GM18873 (cell line): ENCODE results near the gene CAPZA1.
A peak's percentile ranks its signal among the peaks of the same experiment; 100 is the strongest.
"Not testable (repeated sequence)": the region's sequence is repeated elsewhere in the genome, so short reads cannot be mapped to it uniquely, and the experiment has no call there.

Experiments
- ATAC-seq: cut with Tn5 transposase; IDR thresholded peaks from one replicate; pipeline ENCODE4 v1.9.1; 2021; ENCODE audit warnings: mild to moderate bottlenecking, moderate library complexity, moderate number of reproducible peaks; ENCODE audit not compliant: unreplicated experiment, low FRiP score

Gene CAPZA1

GRCh38 chr1:112619518-112620376, at the start of gene CAPZA1:
Gene CAPZA1, plus strand, starts transcription at chr1:112619832. Its CDS starts 13 bp downstream, at chr1:112619845.
- ATAC-seq: peak; percentile 78

DNA sequence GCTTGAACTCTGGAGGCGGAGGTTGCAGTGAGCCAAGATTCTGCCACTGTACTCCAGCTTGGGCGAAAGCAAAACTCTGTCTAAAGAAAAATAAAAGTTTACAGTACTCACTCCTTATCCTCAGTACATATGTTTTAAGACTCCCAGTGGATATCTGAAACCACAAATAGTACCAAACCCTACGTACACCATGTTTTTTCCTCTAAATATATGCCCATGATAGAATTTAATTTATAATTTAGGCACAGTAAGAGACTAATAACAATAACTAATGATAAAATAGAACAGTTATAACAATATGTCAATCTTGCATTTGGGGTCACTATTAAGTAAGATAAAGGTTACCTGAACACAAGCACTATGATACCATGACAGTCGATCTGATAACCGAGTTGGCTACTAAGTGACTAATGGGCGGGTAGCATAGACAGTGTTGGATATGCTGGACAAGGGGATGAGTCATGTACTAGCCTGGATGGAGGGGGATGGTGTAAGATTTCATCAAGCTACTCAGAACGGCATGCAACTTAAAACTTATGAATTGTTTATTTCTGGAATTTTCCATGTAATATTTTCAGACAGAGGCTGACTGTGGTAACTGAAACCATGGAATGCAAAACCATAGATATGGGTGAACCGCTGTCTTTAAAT, 44.4 kb upstream of the CAPZA1 start:
- ATAC-seq: no peak

DNA sequence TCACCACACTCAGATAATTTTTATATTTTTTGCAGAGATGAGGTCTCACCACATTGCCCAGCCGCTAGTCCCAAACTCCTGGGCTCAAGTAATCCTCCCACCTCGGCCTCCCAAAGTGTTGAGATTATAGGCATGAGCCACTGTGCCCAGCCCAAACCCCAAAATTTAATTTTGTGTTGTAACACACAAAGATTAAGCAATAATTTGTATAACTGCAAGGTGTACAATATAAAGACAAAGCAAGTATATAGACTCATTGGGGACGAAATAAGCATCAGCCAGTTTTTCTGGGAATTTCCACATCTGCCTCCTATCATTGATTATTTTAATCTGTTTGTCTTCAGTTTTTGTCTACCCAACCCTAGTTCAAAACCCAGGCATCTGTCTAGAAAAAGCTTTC, 43.4 kb upstream of the CAPZA1 start:
- ATAC-seq: no peak

DNA sequence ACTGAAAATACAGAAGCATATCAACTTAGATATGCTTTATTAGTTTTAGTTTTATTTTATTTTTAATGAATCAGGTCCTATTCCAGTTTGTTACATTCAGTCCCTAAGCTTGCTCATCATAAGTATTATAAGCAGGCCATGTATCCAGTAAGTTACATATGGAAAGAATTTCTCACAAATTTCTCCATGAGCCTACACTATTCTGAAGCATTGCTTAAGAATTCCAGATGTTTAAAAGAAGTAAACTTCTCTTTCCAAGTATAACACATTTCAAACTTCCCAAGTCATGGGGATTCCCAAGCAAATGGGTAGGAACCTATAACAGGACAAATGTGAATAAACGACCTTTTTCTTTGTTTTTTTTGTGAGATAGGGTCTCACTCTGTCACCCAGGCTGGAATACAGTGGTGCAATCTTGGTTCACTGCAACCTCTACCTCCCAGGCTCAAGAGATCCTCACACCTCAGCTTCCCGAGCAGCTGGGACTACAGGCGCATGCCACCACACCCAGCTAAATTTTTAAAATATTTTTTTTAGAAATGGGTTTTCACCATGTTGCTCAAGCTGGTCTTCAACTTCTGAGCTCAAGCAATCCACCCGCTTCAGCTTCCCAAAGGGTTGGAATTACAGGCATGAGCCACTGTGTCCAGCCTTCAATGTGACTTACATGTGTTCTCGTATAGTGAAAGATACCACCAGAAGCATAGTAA, 39.7 kb upstream of the CAPZA1 start:
- ATAC-seq: no peak

DNA sequence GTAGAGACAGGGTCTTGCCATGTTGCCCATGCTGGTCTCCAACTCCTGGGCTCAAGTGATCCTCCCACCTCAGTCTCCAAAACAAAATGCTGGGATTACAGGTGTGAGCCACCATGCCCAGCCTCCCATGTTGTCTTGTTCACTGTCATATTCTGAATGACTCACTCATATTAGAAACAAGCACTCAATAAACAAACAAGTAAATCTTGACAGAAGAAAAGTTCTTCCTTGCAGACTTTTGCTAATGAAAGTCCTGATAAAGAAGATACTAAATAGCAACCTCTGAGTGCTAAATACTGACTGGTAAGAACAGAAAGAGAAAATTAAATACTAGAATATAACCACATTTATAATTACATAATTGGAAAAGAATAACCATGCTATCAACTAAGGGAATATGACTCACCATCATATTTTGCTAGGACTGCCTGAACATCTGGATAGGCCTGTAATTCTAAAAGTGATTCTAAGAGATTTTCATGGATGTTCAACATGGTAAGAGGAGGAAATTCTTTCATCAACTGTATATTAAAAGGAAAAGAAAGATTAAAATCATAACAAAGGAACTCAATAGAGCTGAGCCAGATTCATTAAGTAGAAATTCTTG, 37.9 kb upstream of the CAPZA1 start:
- no peak for ATAC-seq

DNA sequence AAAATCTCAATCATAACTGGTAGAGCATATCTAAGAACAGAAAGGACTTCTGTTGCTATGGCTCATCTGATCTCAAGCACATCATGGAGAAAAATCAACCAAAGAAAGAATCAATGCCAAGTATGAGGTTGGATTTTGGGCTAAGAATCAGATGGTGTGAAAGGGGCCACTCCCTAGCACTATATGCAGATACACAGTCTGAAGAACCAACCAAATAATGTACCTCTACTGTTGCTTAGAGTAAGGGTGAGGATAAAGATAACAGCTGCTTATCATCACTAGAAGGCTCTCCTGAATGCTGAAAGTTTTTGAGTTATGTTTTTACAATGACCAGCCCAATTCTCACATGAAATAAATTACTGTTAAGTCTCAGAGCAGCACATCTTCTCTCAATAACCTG, 36.3 kb upstream of the CAPZA1 start:
- no peak for ATAC-seq

DNA sequence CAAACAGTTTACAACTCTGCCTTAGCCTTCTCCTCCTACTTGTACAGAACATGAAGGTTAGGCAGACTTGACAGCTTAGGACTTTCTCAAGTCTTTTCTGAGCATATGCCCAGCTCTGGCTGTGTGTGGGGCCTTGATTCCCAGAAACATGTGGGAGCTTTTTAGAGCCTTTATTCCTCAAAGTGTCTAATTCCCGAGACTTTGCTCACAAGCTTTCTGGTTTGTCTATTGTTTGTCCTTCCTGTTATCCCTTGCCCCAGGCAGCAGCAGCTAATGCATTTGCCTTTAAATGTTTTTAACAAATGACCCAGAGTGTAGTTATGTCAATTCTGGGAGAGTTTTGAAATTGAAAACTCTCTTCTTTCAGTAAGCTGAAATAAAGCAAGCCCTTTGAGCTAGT, 29.9 kb upstream of the CAPZA1 start:
- ATAC-seq: no peak

DNA sequence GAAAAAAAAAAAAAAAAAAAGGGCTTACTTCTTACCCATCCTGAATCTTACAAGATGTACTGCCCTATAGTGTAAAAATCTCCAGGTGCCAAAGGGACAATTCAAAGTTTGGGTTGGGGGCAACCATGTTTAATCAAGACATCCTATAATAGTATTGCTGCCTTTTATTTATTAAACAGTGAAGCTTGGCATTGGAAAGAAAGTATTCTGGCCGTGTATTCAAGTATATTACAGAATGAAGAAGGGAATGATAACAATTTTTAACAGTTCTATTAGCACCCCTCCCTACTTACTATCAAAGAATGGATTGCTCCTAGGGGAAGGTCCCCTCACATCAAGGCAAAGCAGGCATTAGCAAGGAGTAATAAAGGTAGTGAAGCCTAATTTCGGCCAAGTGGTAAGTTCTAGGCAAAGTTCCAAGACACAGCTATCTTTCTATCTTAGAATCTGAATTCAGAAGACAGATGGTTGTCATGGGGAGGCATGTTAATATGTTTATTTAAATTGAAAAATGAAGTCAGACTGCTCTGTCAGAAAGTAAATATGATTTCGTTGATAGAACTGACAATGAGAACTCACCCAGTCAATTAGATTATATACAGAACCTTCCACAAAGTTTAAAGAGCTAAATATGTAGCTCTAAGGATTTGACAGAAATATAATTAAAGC, 25.3 kb upstream of the CAPZA1 start:
- no peak for ATAC-seq

- ATAC-seq: no peak
These were observed 20.2 kb upstream of the CAPZA1 start for GRCh38 chr1:112599477-112599876.

DNA sequence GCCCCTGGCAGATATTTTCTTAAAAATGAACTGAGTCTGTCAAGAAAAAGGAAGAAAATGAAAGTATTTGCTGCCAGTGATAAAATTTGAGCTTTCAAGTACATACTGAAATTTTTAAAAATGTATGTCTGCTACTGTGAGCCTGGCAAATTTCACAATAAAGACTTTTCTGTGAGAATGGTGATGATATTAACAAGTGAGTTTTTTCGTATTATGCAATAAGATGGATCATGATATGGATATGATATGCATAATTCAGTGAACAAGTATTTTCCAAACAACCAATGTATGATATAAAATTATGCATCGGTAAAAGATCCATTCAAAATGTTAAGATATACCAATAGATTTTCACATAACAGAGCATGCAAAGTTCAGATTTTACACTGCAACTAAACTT, 16.6 kb upstream of the CAPZA1 start:
- no peak for ATAC-seq

GRCh38 chr1:112603541-112603940, 16.1 kb upstream of the CAPZA1 start:
- ATAC-seq: no peak

DNA sequence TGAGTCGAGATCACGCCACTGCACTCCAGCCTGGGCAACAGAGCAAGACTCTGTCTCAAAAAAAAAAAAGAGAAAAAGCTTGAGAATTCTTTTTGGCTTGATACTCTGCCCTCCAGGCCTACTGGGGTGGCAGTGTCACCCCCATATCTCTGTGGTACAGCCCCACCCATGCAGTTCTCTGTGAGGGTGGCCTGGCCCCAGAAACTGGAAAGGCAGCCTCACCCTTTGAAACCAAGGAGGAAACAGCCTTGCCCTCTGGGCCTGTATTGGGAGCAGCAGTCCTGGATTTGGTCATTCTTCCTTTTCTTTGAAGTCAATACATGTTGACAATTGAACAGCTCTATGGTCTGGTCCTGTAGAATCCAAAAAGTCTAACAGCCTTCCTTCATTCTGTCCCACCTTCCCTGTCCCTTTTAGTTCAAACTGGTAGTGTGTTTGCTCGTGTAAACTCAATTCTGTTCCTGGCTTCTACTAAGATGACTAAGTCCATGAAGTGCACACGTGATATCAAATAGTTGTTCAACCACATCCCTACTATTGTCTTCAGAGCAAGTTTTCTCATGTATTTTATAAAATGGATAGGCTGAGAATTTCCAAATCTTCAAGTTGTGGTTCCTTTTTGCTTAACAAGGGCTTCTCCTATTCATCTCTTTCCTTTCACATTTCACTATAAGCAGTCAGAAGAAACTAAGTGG, 13.9 kb upstream of the CAPZA1 start:
- ATAC-seq: no peak

DNA sequence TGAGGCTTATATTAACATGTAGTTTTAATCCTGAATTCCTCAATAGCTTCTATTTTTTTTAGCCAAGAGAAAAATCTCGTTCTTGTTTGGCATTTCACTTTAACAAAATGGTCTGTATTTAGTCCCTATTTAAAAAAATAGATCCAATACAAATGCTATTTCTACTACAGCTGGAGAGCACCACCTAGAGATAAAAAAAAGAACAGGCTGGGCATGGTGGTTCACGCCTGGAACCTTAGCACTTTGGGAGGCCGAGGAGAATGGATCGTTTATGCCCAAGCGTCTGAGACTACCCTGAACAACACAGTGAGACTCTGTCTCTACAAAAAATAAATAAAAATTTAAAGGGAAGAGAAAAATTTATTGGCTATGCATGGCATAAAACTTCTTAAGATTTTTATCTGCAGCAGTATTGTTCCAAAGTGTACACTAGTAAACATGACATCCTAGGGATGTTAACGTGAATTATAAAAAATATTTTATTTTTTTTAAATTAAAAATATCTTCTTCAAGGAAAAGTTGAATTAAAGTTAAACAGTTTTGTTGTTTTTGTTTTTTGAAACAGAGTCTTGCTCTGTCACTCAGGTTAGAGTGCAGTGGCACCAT, 5.1 kb upstream of the CAPZA1 start:
- no peak for ATAC-seq

DNA sequence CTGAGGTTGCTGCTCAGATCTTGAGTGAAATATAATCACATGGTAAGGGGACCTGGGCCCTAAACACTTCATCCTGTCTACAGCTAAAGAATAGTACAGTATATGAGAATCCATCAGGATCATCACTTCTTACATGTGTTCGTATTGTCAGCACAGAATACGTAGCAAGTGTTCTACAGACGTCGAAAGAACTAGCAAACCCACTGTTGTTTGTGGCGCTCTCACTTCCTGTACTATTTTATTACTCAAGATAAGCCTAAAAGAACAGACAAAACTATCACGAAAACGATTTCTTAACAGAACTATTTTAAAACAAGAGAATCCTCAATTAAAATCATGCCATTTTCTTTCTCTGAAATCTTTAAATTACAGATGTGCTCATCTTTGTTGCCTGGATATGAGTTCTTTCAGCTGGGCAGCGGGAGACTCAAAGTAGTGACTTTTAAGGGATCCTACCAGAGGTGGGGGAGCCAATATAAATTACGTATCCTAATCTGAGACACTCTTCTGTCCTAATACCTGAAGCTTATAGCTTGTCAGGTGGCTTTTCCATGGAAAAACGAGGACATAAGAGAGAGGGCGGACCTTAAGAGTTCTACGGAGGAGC, 1.4 kb upstream of the CAPZA1 start:
- ATAC-seq: no peak

DNA sequence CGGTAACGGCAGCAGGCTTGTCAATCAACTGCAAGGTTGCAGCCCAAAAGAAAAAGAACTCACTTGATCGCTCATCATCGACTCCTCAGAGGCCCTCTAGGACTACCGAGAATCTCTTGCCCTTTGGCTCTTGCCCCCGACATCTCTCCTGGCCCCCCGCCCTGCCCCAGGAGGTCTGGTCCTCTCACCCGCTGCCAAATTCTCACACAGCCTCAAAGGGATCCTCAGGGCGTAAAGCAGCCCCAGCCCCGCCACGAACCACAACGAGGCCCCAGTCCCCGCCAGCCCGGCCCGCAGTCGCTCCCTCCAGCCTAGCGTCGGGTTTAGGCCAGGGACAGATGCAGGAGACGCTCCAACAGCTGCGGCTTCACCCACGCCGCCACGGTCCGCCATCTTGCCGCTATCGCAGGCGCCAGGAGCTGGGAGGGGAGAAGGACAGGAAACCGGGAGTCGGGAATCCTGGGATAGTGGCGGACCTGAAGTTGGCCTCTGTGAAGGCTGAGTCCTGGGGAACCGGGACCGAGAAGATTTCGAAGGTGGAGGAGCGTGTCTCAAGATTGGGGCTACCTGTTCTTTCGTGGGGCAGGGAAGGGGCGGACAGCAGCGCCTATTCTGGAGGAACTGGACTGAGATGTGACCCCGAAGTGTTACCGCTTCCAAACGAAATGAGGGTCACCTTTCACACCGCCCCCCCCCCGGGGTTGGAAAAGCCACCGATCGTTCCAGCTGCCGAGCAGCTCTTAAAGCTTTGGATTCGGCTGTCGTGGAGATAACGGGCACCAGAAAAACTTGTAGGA, 713 bp upstream of the CAPZA1 start, which contains the start of gene ST7L:
Gene ST7L (minus strand): TSS at position 421 of the 797 bp plus-strand sequence. CDS start 28 bp downstream, at position 393.
- no peak for ATAC-seq

DNA sequence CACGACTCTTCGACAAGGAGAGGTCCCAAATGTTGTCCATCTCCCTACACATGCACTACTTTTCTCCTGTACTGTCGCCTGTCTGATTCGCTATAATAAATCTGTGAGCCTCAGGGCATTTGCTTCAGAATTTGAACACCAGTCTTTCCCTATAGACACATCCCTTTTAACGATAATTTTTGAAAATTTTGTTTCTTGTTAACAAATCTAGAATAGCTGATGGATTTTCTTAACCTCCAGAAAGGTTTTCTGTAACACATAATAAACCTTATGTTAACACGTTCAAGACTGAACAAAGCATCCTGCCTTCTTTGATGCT, 704 bp downstream of the CAPZA1 start:
- no peak for ATAC-seq

DNA sequence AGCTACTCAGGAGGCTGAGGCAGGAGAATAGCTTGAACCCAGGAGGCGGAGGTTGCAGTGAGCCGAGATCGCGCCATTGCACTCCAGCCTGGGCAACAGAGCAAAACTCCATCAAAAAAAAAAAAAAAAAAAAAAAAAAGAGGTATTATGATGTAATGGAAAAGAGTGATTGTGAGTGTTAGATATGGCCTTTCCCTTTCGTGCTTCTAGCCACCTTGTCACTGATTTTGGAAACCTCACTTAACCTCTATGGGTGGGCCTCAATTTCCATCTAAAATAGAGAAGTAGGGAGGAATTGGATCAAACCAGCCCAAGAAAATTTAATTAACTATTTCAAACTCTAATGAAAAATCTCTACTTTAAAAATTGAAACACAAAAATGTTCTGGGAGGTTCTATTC, 4.9 kb downstream of the CAPZA1 start:
- not testable (repeated sequence) for ATAC-seq

DNA sequence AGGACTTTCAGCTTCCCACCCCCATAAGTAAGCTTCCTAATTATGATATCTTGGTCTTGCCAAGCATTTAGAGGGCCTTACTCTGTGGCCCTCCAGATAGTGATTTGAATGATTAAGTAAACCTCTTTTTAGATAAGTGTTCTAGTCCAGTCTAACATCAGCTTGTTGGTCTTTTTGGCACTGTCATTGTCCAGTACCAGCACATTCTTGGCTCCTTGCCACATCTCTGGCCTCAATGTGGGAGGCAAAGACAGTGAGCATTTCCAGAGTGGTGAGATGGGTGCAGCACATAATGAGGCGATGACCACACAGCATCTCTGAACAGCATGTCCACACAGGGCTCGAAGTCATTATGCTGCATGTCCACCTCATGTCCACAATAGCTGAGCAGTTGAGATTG, 6.1 kb downstream of the CAPZA1 start:
- no peak for ATAC-seq
